Mesodermal cell (in vitro differentiated cells): Measurements from ENCODE around the gene ASAH2.
"Not testable (repeated sequence)": the region's sequence is repeated elsewhere in the genome, so short reads cannot be mapped to it uniquely, and the experiment has no call there.

Experiments
- H3K27ac ChIP-seq: 2 replicates; pipeline ENCODE4 v1.7.0; 2013; ENCODE audit warnings: mild to moderate bottlenecking, low read depth, low read length, moderate library complexity; ENCODE audit not compliant: severe bottlenecking
- H3K36me3 ChIP-seq: 2 replicates; pipeline ENCODE4 v1.7.1; 2013; ENCODE audit warnings: mild to moderate bottlenecking, low read length, moderate library complexity; ENCODE audit not compliant: control insufficient read depth, insufficient read depth
- H3K4me1 ChIP-seq: one replicate; pipeline ENCODE4 v1.7.1; 2013; ENCODE audit warnings: mild to moderate bottlenecking, low read length; ENCODE audit not compliant: insufficient read depth, control insufficient read depth, poor library complexity, severe bottlenecking
- H3K4me3 ChIP-seq: 2 replicates; pipeline ENCODE4 v1.7.0; 2013; ENCODE audit warnings: low read length, control low read depth, mild to moderate bottlenecking; ENCODE audit not compliant: insufficient read depth, poor library complexity, severe bottlenecking; ENCODE audit errors: extremely low read depth
- H3K9me3 ChIP-seq: 2 replicates; pipeline ENCODE4 v1.7.1; 2013; ENCODE audit warnings: mild to moderate bottlenecking, low read length, moderate library complexity; ENCODE audit not compliant: control insufficient read depth
- WGBS, 2 experiments: methylation state at CpG; one replicate each; pipeline ENCODE4 v1.1.5; 2013; ENCODE audit warnings: missing lambda C conversion rate in 2 of 2; ENCODE audit not compliant: insufficient coverage in 2 of 2; 5-methylcytosine and 5-hydroxymethylcytosine counted together

The ASAH2 gene

GRCh38 chr10:50281210-50281966, 30.1 kb upstream of the ASAH2 start:
- 82 to 92% methylated on average over 6 to 7 of the region's 8 CpGs for WGBS, 2 experiments
- H3K4me1 ChIP-seq, result no peaks in the 10 kb centered on the region
- no peak overlapping the region for H3K27ac ChIP-seq
- H3K4me3 ChIP-seq, result no peak overlapping the region
- H3K9me3 ChIP-seq, result no peaks in the 10 kb centered on the region
- H3K36me3 ChIP-seq, result no peaks in the 10 kb centered on the region

GRCh38 chr10:50280049-50280841, 28.9 kb upstream of the ASAH2 start:
- H3K36me3 ChIP-seq, result no peaks in the 10 kb centered on the region
- H3K9me3 ChIP-seq, result no peaks in the 10 kb centered on the region
- no peak overlapping the region for H3K4me3 ChIP-seq
- WGBS, 2 experiments, result 83 to 89% methylated on average over 2 to 3 of the region's 5 CpGs
- H3K4me1 ChIP-seq, result no peaks in the 10 kb centered on the region
- H3K27ac ChIP-seq, result no peak overlapping the region

- 65% methylated on average over 4 of the region's 5 CpGs for WGBS, 2 experiments
- no peaks in the 10 kb centered on the region for H3K9me3 ChIP-seq
- no peak overlapping the region for H3K27ac ChIP-seq
- no peaks in the 10 kb centered on the region for H3K4me1 ChIP-seq
- no peak overlapping the region for H3K4me3 ChIP-seq
- no peaks in the 10 kb centered on the region for H3K36me3 ChIP-seq
These were observed 28.2 kb upstream of the ASAH2 start for GRCh38 chr10:50279489-50279888.

GRCh38 chr10:50275650-50276235, 24.4 kb upstream of the ASAH2 start:
- no peaks in the 10 kb centered on the region for H3K9me3 ChIP-seq
- no peaks in the 10 kb centered on the region for H3K36me3 ChIP-seq
- H3K4me3 ChIP-seq, result no peak overlapping the region
- H3K27ac ChIP-seq, result no peak overlapping the region
- no peaks in the 10 kb centered on the region for H3K4me1 ChIP-seq
- WGBS, 2 experiments, result 0 to 60% methylated on average over 1 of the region's 3 CpGs

GRCh38 chr10:50272531-50272930, 21.2 kb upstream of the ASAH2 start:
- Histone ChIP-seq H3K4me3 (no peak overlapping the region), H3K36me3 (no peaks in the 10 kb centered on the region)
- 83 to 91% methylated on average over 7 of the region's 7 CpGs for WGBS, 2 experiments

GRCh38 chr10:50271564-50272250, 20.4 kb upstream of the ASAH2 start:
- Histone ChIP-seq H3K36me3 (no peaks in the 10 kb centered on the region), H3K9me3 (no peaks in the 10 kb centered on the region), H3K4me1 (no peaks in the 10 kb centered on the region), H3K4me3 (no peak overlapping the region), H3K27ac (no peak overlapping the region)
- 91 to 92% methylated on average over 1 of the region's 3 CpGs for WGBS, 2 experiments

More at GRCh38 chr10:50272531-50272930, 21.2 kb upstream of the ASAH2 start:
- H3K27ac ChIP-seq, result no peak overlapping the region
- H3K9me3 ChIP-seq, result no peaks in the 10 kb centered on the region
- no peaks in the 10 kb centered on the region for H3K4me1 ChIP-seq

- H3K27ac ChIP-seq, H3K4me3 ChIP-seq, H3K36me3 ChIP-seq, H3K9me3 ChIP-seq, H3K4me1 ChIP-seq: not testable (repeated sequence)
- WGBS, 2 experiments, result no CpG with 5 or more reads among the region's 3 CpGs
These were observed 16.6 kb upstream of the ASAH2 start for GRCh38 chr10:50267877-50268276.

- not testable (repeated sequence) for H3K9me3 ChIP-seq, H3K27ac ChIP-seq, H3K4me1 ChIP-seq, H3K4me3 ChIP-seq, H3K36me3 ChIP-seq
- WGBS, 2 experiments, result 88% methylated on average over 9 of the region's 10 CpGs
These were observed 11.3 kb upstream of the ASAH2 start for GRCh38 chr10:50262625-50263024.

- no peaks in the 10 kb centered on the region for H3K4me1 ChIP-seq
- no peak overlapping the region for H3K4me3 ChIP-seq
- 67% methylated on average over 1 of the region's 2 CpGs; no CpG with 5 or more reads in 1 of the 2 experiments for WGBS, 2 experiments
- H3K9me3 ChIP-seq, result no peaks in the 10 kb centered on the region
- H3K27ac ChIP-seq, result no peak overlapping the region
- no peaks in the 10 kb centered on the region for H3K36me3 ChIP-seq
These were observed 9.5 kb upstream of the ASAH2 start for GRCh38 chr10:50260791-50261281.

- Histone ChIP-seq H3K27ac (no peak overlapping the region), H3K9me3 (no peaks in the 10 kb centered on the region), H3K4me1 (no peaks in the 10 kb centered on the region), H3K36me3 (no peaks in the 10 kb centered on the region), H3K4me3 (no peak overlapping the region)
- WGBS, 2 experiments, result no CpG with 5 or more reads among the region's 2 CpGs
These were observed 3.2 kb upstream of the ASAH2 start for GRCh38 chr10:50254479-50254878.
